ENCODE measurements around the gene ARL9.
A peak's percentile ranks its signal among the peaks of the same experiment; 100 is the strongest.

Gene ARL9, protein sequence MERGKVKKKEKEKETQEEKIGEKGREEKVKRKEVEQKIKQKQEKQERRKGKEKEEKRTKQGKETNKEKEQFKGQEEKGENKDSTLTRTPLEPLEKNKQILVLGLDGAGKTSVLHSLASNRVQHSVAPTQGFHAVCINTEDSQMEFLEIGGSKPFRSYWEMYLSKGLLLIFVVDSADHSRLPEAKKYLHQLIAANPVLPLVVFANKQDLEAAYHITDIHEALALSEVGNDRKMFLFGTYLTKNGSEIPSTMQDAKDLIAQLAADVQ

GRCh38 chr4:56505269-56506130 is at the start of gene ARL9:
Gene ARL9, plus strand, starts transcription at chr4:56505791. Its CDS starts 72 bp downstream, at chr4:56505863.
- TF ChIP-seq ZBTB7A (IDR thresholded peaks at IDR 0.05; ENCODE audit: low read depth), result no peak
- TF ChIP-seq, protein P1, sequence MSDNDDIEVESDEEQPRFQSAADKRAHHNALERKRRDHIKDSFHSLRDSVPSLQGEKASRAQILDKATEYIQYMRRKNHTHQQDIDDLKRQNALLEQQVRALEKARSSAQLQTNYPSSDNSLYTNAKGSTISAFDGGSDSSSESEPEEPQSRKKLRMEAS (IDR thresholded peaks at IDR 0.05), result peak; percentile 85
- TF ChIP-seq YY1 (IDR thresholded peaks at IDR 0.05; ENCODE audit: low read depth), result peak; percentile 25; the same call in 1 of the 2 replicates
- no peak for TF ChIP-seq RAD21 (IDR thresholded peaks at IDR 0.05; ENCODE audit: low read depth)
- TF ChIP-seq EP300 (IDR thresholded peaks at IDR 0.05; ENCODE audit: borderline replicate concordance), result 0 out of 2 replicates have a peak, but pooled peaks have one; percentile 18
- no peak for TF ChIP-seq NFIC (IDR thresholded peaks at IDR 0.05)
- no peak for TF ChIP-seq TEAD4 (IDR thresholded peaks at IDR 0.05)
- no peak for TF ChIP-seq TCF12 (IDR thresholded peaks at IDR 0.05; ENCODE audit: low read depth)
- no peak for TF ChIP-seq CEBPB (IDR thresholded peaks at IDR 0.05)
- peak; percentile 36; the same call in 1 of the 2 replicates for TF ChIP-seq EGR1 (IDR thresholded peaks at IDR 0.05)

DNA sequence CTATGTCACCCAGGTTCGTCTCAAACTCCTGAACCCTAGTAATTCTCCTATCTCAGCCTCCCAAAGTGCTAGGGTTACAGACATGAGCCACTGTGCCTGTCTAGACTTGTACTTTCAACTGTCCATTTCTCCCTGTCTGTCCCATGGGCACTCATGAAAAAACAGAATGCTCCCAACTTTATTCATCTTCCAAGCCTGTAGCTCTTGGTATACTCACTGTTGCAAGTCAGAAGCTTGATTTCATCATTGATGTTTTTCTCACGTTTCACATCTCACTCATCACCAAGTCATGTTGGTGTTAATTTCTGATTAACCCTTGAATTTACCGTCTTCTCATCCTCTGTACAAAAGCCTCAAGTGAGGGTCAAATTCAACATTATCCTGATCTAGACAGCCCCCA is 45.5 kb upstream of the ARL9 start:
- TF ChIP-seq TCF12 (IDR thresholded peaks at IDR 0.05; ENCODE audit: low read depth), result no peak
- no peak for TF ChIP-seq YY1 (IDR thresholded peaks at IDR 0.05; ENCODE audit: low read depth)
- TF ChIP-seq TEAD4 (IDR thresholded peaks at IDR 0.05), result no peak
- TF ChIP-seq TAF1 (IDR thresholded peaks at IDR 0.05; ENCODE audit: low read depth), result no peak
- TF ChIP-seq, protein P2, sequence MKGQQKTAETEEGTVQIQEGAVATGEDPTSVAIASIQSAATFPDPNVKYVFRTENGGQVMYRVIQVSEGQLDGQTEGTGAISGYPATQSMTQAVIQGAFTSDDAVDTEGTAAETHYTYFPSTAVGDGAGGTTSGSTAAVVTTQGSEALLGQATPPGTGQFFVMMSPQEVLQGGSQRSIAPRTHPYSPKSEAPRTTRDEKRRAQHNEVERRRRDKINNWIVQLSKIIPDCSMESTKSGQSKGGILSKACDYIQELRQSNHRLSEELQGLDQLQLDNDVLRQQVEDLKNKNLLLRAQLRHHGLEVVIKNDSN (IDR thresholded peaks at IDR 0.05), result no peak
- TF ChIP-seq, protein P3, sequence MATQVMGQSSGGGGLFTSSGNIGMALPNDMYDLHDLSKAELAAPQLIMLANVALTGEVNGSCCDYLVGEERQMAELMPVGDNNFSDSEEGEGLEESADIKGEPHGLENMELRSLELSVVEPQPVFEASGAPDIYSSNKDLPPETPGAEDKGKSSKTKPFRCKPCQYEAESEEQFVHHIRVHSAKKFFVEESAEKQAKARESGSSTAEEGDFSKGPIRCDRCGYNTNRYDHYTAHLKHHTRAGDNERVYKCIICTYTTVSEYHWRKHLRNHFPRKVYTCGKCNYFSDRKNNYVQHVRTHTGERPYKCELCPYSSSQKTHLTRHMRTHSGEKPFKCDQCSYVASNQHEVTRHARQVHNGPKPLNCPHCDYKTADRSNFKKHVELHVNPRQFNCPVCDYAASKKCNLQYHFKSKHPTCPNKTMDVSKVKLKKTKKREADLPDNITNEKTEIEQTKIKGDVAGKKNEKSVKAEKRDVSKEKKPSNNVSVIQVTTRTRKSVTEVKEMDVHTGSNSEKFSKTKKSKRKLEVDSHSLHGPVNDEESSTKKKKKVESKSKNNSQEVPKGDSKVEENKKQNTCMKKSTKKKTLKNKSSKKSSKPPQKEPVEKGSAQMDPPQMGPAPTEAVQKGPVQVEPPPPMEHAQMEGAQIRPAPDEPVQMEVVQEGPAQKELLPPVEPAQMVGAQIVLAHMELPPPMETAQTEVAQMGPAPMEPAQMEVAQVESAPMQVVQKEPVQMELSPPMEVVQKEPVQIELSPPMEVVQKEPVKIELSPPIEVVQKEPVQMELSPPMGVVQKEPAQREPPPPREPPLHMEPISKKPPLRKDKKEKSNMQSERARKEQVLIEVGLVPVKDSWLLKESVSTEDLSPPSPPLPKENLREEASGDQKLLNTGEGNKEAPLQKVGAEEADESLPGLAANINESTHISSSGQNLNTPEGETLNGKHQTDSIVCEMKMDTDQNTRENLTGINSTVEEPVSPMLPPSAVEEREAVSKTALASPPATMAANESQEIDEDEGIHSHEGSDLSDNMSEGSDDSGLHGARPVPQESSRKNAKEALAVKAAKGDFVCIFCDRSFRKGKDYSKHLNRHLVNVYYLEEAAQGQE (IDR thresholded peaks at IDR 0.05; ENCODE audit: low read depth), result no peak
- no peak for TF ChIP-seq CREB1 (IDR thresholded peaks at IDR 0.05; ENCODE audit: low read depth)
- no peak for TF ChIP-seq EP300 (IDR thresholded peaks at IDR 0.05; ENCODE audit: borderline replicate concordance)
- TF ChIP-seq ZBTB7A (IDR thresholded peaks at IDR 0.05; ENCODE audit: low read depth), result no peak
- TF ChIP-seq, protein P1 (IDR thresholded peaks at IDR 0.05), result no peak
- no peak for TF ChIP-seq EGR1 (IDR thresholded peaks at IDR 0.05)
- TF ChIP-seq FOXM1 (IDR thresholded peaks at IDR 0.05; ENCODE audit: borderline replicate concordance, low read depth), result no peak

GRCh38 chr4:56462157-56462556 is 43.4 kb upstream of the ARL9 start:
- TF ChIP-seq, protein P1 (IDR thresholded peaks at IDR 0.05), result no peak
- TF ChIP-seq EGR1 (IDR thresholded peaks at IDR 0.05) (no peak), TAF1 (IDR thresholded peaks at IDR 0.05; ENCODE audit: low read depth) (no peak), EP300 (IDR thresholded peaks at IDR 0.05; ENCODE audit: borderline replicate concordance) (no peak), NFIC (IDR thresholded peaks at IDR 0.05) (no peak)
- TF ChIP-seq, protein P3 (IDR thresholded peaks at IDR 0.05; ENCODE audit: low read depth), result no peak

DNA sequence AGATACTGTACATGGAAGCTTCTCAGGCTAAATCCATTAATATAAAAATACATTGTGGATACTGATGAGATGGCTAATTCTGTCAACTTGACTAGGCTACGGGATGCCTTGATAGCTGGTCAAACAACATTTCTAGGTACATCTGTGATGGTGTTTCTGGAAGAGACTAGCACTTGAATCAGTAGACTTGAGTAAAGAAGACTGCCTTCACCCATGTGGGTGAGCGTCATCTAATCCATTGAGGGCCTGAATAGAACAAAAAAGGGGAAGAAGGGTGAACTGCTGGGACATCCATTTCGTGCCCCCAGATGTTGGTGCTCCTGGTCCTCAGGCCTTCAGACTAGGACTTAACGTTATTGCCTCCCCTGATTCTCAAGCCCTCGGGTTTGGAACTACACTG is 41.9 kb upstream of the ARL9 start:
- no peak for TF ChIP-seq CEBPB (IDR thresholded peaks at IDR 0.05)
- no peak for TF ChIP-seq TEAD4 (IDR thresholded peaks at IDR 0.05)
- no peak for TF ChIP-seq EGR1 (IDR thresholded peaks at IDR 0.05)
- no peak for TF ChIP-seq CREB1 (IDR thresholded peaks at IDR 0.05; ENCODE audit: low read depth)

- TF ChIP-seq YY1 (IDR thresholded peaks at IDR 0.05; ENCODE audit: low read depth) (no peak), TCF12 (IDR thresholded peaks at IDR 0.05; ENCODE audit: low read depth) (no peak), TAF1 (IDR thresholded peaks at IDR 0.05; ENCODE audit: low read depth) (no peak), NFIC (IDR thresholded peaks at IDR 0.05) (no peak), ZBTB7A (IDR thresholded peaks at IDR 0.05; ENCODE audit: low read depth) (no peak), EP300 (IDR thresholded peaks at IDR 0.05; ENCODE audit: borderline replicate concordance) (no peak), FOXM1 (IDR thresholded peaks at IDR 0.05; ENCODE audit: borderline replicate concordance, low read depth) (no peak), EGR1 (IDR thresholded peaks at IDR 0.05) (no peak), RAD21 (IDR thresholded peaks at IDR 0.05; ENCODE audit: low read depth) (no peak), CEBPB (IDR thresholded peaks at IDR 0.05) (no peak)
- TF ChIP-seq, protein P1 (IDR thresholded peaks at IDR 0.05), result no peak
- TF ChIP-seq, protein P3 (IDR thresholded peaks at IDR 0.05; ENCODE audit: low read depth), result no peak
- TF ChIP-seq, protein P2 (IDR thresholded peaks at IDR 0.05), result no peak
Observed at GRCh38 chr4:56464581-56464980, 41.0 kb upstream of the ARL9 start.
